ENCODE data around the gene DICER1.

The DICER1 gene

DNA sequence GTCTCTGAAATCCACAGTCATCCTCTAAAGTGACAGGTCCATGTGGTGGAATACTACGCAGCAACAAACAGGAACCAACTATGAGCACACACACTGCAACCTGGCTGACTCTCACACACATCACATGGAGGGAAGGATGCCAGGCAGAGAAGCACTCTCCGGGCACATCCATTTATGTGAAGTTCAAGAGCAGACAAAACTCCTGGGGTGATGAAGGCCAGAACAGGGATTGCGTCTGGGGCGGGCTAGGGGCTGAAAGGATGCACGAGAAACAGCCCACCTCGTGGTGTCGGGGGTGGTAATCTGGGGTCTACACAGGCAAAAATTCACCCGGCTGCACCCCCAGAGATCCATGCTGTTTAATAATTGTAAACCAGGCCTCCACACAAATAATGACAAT, 100.2 kb downstream of the DICER1 start:
- TF ChIP-seq SUZ12 (IDR thresholded peaks at IDR 0.05) (no peak), CTBP1 (IDR thresholded peaks at IDR 0.05; ENCODE audit: borderline replicate concordance) (no peak), ARNT (IDR thresholded peaks at IDR 0.05) (no peak), FOXM1 (IDR thresholded peaks at IDR 0.05; ENCODE audit: borderline replicate concordance) (no peak), LEF1 (IDR thresholded peaks at IDR 0.05; ENCODE audit: borderline replicate concordance) (no peak), SP1 (IDR thresholded peaks at IDR 0.05) (no peak), BHLHE40 (IDR thresholded peaks at IDR 0.05; ENCODE audit: borderline replicate concordance) (no peak), HDGF (IDR thresholded peaks at IDR 0.05; ENCODE audit: borderline replicate concordance) (no peak)
- TF ChIP-seq, protein P1, sequence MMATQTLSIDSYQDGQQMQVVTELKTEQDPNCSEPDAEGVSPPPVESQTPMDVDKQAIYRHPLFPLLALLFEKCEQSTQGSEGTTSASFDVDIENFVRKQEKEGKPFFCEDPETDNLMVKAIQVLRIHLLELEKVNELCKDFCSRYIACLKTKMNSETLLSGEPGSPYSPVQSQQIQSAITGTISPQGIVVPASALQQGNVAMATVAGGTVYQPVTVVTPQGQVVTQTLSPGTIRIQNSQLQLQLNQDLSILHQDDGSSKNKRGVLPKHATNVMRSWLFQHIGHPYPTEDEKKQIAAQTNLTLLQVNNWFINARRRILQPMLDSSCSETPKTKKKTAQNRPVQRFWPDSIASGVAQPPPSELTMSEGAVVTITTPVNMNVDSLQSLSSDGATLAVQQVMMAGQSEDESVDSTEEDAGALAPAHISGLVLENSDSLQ (IDR thresholded peaks at IDR 0.05): no peak
- DNase-seq (ENCODE audit: extremely low spot score): no peak
- CTCF ChIA-PET: no interaction called here
- POLR2A ChIA-PET: no interaction called here

DNA sequence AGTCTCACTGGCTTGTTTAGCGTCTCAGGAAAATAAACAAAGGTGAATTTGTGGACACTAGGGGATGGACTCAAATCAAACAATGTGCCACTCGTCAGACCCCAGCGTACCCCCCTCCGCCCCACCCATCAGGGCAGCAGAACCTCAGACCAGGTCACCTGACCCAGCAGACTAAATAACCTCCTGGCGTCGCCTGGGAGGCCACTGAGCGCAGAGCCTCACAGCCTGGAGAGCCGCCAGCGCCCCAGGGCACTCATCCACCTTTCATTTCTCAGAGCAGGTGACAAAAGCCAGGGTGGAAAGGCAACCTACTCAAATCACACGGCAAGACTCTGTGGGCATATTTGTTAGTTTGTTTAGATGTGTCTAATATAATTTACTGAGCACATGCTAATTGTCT, 100.9 kb downstream of the DICER1 start:
- ChIA-PET POLR2A (no interaction called here), CTCF (no interaction called here)
- DNase-seq (ENCODE audit: extremely low spot score): no peak
- no peak for TF ChIP-seq NFRKB (IDR thresholded peaks at IDR 0.05)
- no peak for TF ChIP-seq SUZ12 (IDR thresholded peaks at IDR 0.05)
- TF ChIP-seq SP1 (IDR thresholded peaks at IDR 0.05): no peak
- no peak for TF ChIP-seq ARNT (IDR thresholded peaks at IDR 0.05)
- no peak for TF ChIP-seq FOXA1 (IDR thresholded peaks at IDR 0.05)
- TF ChIP-seq ELF4 (IDR thresholded peaks at IDR 0.05): no peak
- no peak for TF ChIP-seq FOXK2 (IDR thresholded peaks at IDR 0.05)
- no peak for TF ChIP-seq TARDBP (IDR thresholded peaks at IDR 0.05)
- TF ChIP-seq LEF1 (IDR thresholded peaks at IDR 0.05; ENCODE audit: borderline replicate concordance): no peak
- TF ChIP-seq, protein P1 (IDR thresholded peaks at IDR 0.05): no peak
- TF ChIP-seq HDGF (IDR thresholded peaks at IDR 0.05; ENCODE audit: borderline replicate concordance): no peak
- TF ChIP-seq FOXM1 (IDR thresholded peaks at IDR 0.05; ENCODE audit: borderline replicate concordance): no peak
- no peak for TF ChIP-seq BHLHE40 (IDR thresholded peaks at IDR 0.05; ENCODE audit: borderline replicate concordance)
- TF ChIP-seq ZNF384 (IDR thresholded peaks at IDR 0.05): no peak
- TF ChIP-seq CTBP1 (IDR thresholded peaks at IDR 0.05; ENCODE audit: borderline replicate concordance): no peak

DNA sequence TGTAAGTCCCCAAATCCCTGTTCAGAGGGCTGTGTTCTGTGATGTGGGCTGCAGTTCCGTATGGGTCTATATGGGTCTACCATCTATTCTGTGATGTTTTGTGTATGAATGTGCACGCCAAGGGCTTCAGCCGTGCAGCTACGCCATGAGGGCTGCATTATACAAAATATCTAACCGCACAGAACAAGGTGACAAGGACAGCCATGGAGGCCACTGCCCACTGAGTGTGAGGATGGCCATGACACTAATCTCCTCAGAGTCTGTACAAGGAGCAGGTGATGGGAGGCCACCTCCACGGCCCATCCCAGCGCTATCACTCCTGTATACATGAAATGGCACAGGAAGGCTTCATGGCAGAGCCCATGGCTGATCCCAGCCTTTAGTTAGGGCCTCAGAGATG, 102.0 kb downstream of the DICER1 start:
- CTCF ChIA-PET: no interaction called here
- POLR2A ChIA-PET: no interaction called here
- no peak for TF ChIP-seq CTBP1 (IDR thresholded peaks at IDR 0.05; ENCODE audit: borderline replicate concordance)
- no peak for TF ChIP-seq ZNF384 (IDR thresholded peaks at IDR 0.05)
- no peak for TF ChIP-seq NFRKB (IDR thresholded peaks at IDR 0.05)
- TF ChIP-seq, protein P1 (IDR thresholded peaks at IDR 0.05): no peak
- TF ChIP-seq ARNT (IDR thresholded peaks at IDR 0.05): no peak
- TF ChIP-seq FOXM1 (IDR thresholded peaks at IDR 0.05; ENCODE audit: borderline replicate concordance): no peak
- no peak for TF ChIP-seq FOXK2 (IDR thresholded peaks at IDR 0.05)
- TF ChIP-seq ELF4 (IDR thresholded peaks at IDR 0.05): no peak
- TF ChIP-seq SP1 (IDR thresholded peaks at IDR 0.05): no peak
- TF ChIP-seq HDGF (IDR thresholded peaks at IDR 0.05; ENCODE audit: borderline replicate concordance): no peak
- TF ChIP-seq SUZ12 (IDR thresholded peaks at IDR 0.05): no peak
- TF ChIP-seq FOXA1 (IDR thresholded peaks at IDR 0.05): no peak
- no peak for TF ChIP-seq BHLHE40 (IDR thresholded peaks at IDR 0.05; ENCODE audit: borderline replicate concordance)
- no peak for TF ChIP-seq TARDBP (IDR thresholded peaks at IDR 0.05)
- no peak for TF ChIP-seq L3MBTL2 (conservative IDR thresholded peaks at IDR 0.05)
- no peak for TF ChIP-seq LEF1 (IDR thresholded peaks at IDR 0.05; ENCODE audit: borderline replicate concordance)
- DNase-seq (ENCODE audit: extremely low spot score): no peak

DNA sequence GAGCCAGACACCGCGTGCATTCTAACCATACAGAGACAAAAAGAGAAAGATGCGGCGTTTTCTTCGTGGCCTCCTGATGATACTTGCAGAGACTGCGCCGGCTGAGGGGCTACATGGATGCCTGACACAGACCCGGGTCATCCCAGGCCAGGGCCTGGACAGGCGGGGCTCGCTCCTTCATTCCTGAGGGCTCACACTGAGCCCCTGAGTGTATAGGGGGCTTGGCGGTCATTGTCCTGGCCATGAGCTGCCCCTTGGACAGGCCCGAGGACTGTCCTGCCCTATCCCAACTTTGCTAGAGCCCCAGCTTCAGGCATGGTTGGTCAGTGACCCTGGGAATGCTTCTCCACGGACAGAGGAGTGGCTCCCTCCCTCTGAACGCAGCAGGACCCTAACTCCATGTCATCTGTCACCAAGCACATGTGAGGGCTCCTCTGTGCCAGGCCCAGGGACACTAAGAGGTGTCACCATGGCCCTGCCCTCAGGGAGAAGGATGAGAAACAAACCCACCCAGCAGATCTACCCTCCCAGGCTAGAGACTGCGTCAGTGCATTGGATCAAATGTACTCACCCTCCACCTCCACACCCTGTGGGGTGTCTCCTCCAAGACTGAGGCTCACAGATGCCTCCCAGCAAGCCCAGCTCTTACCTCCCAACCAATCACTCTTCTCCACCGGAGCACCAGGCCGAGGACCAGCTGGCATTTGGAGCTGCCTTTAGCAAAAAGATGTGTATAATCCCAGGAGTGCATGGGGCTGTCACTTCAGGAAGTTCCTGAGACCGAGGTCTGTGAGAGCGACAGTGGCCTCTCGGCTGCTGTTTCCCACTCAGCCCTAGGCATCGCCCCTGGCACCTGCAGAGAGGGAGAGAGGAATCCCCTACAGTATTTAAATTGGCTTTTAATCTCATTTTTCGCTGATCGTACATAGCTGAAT, 102.7 kb downstream of the DICER1 start:
- DNase-seq (ENCODE audit: extremely low spot score): no peak
- TF ChIP-seq CTBP1 (IDR thresholded peaks at IDR 0.05; ENCODE audit: borderline replicate concordance) (no peak), SUZ12 (IDR thresholded peaks at IDR 0.05) (no peak), FOXM1 (IDR thresholded peaks at IDR 0.05; ENCODE audit: borderline replicate concordance) (no peak), FOXK2 (IDR thresholded peaks at IDR 0.05) (no peak), ARNT (IDR thresholded peaks at IDR 0.05) (no peak)
- CTCF ChIA-PET: no interaction called here
- POLR2A ChIA-PET: no interaction called here

DNA sequence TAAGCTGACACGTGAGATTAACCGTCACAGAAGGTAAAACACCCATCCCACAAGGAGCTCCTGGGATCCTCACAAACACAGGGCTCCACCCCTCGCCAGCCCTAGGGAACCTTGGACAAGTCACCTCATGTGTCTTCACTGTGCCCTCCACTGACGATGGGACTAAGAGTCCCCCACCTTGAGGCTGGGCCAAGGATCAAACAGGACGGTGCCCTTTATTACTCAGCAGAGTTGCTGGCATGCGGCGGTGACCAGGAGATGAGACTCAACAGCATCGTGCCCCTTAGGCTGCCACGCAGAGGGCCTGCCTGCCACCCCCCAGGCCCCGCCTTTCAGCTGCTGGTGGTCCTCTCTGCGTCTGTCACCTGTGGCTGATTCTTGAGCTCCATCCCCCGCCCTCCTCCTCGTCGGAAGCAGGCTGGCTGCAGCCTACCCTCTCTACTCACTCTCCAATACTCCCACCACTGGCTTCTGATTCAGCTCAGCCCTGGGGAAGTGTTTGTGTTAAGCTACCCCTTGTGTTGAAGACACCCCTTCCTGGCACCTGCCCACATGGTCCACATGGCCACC, 105.2 kb downstream of the DICER1 start:
- ChIA-PET POLR2A (no interaction called here), CTCF (no interaction called here)

More for the DNA sequence above, 105.2 kb downstream of the DICER1 start:
- TF ChIP-seq ELF4 (IDR thresholded peaks at IDR 0.05) (no peak), ARNT (IDR thresholded peaks at IDR 0.05) (no peak), TARDBP (IDR thresholded peaks at IDR 0.05) (no peak), BHLHE40 (IDR thresholded peaks at IDR 0.05; ENCODE audit: borderline replicate concordance) (no peak), SP1 (IDR thresholded peaks at IDR 0.05) (no peak), L3MBTL2 (conservative IDR thresholded peaks at IDR 0.05) (no peak), FOXM1 (IDR thresholded peaks at IDR 0.05; ENCODE audit: borderline replicate concordance) (no peak), LEF1 (IDR thresholded peaks at IDR 0.05; ENCODE audit: borderline replicate concordance) (no peak), ZNF384 (IDR thresholded peaks at IDR 0.05) (no peak)
- TF ChIP-seq, protein P1 (IDR thresholded peaks at IDR 0.05): no peak
- DNase-seq (ENCODE audit: extremely low spot score): no peak

Measured in HEK293T (cell line).